Activated CD4-positive, alpha-beta T cell treated with anti-CD3 and anti-CD28 coated beads, Interleukin-2, amount 10 ng/mL, durations not matched to agents 7 days and 5 days (primary cell): Measurements from ENCODE around the gene ZCCHC7. TPM values are rescaled to one million over a fixed set of nuclear protein-coding genes. Genes with fewer than 3 reads are reported as not detected.
"Not testable (repeated sequence)": the region's sequence is repeated elsewhere in the genome, so short reads cannot be mapped to it uniquely, and the experiment has no call there.

Source experiments
- CTCF ChIA-PET: fragments of 350-600 bp; sonication (Branson Sonifier 250); formaldehyde crosslinking; loops from one replicate; lab custom pipeline; 2021; ENCODE audit warnings: antibody characterized with exemption; lab: Charles Lee
- POLR2A ChIA-PET: fragments of 350-600 bp; sonication (Branson Sonifier 250); formaldehyde crosslinking; loops from one replicate; lab custom pipeline; 2021; ENCODE audit warnings: antibody characterized with exemption; lab: Charles Lee
- DNase-seq: peaks from one replicate; pipeline ENCODE4 v3.0.0-alpha.2; 2020
- H3K27ac Mint-ChIP-seq: one replicate; pipeline ENCODE4 v1.8.0; 2021; ENCODE audit warnings: mild to moderate bottlenecking, moderate library complexity, mixed read lengths
- H3K27me3 Mint-ChIP-seq: one replicate; pipeline ENCODE4 v1.8.0; 2021; ENCODE audit warnings: mixed read lengths
- H3K36me3 Mint-ChIP-seq: one replicate; pipeline ENCODE4 v1.8.0; 2021; ENCODE audit warnings: low read depth, mixed read lengths
- H3K4me1 Mint-ChIP-seq: one replicate; pipeline ENCODE4 v1.8.0; 2021; ENCODE audit warnings: mixed read lengths
- H3K4me3 Mint-ChIP-seq: one replicate; pipeline ENCODE4 v1.8.0; 2021; ENCODE audit warnings: mild to moderate bottlenecking, moderate library complexity, mixed read lengths
- H3K9me3 Mint-ChIP-seq: one replicate; pipeline ENCODE4 v1.8.0; 2021; ENCODE audit warnings: mixed read lengths
- total RNA-seq, 2 experiments: library from RNA; stranded (reverse); gene quantifications; one replicate each; pipeline ENCODE4 v1.2.3, GENCODE V29; 2021

The ZCCHC7 gene
- total RNA-seq, 2 experiments from 2014 or later: 22.2 to 24.8 TPM

- no peak overlapping the region for H3K27ac Mint-ChIP-seq
- ChIA-PET POLR2A (no interaction called here), CTCF (no interaction called here)
- peaks cover 35% of the 10 kb centered on the region for H3K4me1 Mint-ChIP-seq
- H3K36me3 Mint-ChIP-seq: peaks cover 41% of the 10 kb centered on the region
- H3K4me3 Mint-ChIP-seq: no peak overlapping the region
- no peak for DNase-seq
- H3K9me3 Mint-ChIP-seq: peaks cover 11% of the 10 kb centered on the region
- no peaks in the 10 kb centered on the region for H3K27me3 Mint-ChIP-seq
Observed at GRCh38 chr9:37202091-37202490, 81.7 kb downstream of the ZCCHC7 start.

- CTCF ChIA-PET: interaction anchor here (0.6 to 0.9 kb wide), 2 partner anchors 67 to 75 kb away, joined by 3 read pairs; no protein-coding TSS in a partner anchor
- H3K27me3 Mint-ChIP-seq, DNase-seq, POLR2A ChIA-PET, H3K4me3 Mint-ChIP-seq, H3K27ac Mint-ChIP-seq: not testable (repeated sequence)
- peaks cover 11% of the 10 kb centered on the region for H3K9me3 Mint-ChIP-seq
- peaks cover 47% of the 10 kb centered on the region for H3K36me3 Mint-ChIP-seq
- peaks cover 24% of the 10 kb centered on the region for H3K4me1 Mint-ChIP-seq
Observed at GRCh38 chr9:37203456-37203855, 83.1 kb downstream of the ZCCHC7 start.

GRCh38 chr9:37206121-37206620 is 85.8 kb downstream of the ZCCHC7 start:
- H3K27ac Mint-ChIP-seq: no peak overlapping the region
- no peak for DNase-seq
- no peak overlapping the region for H3K4me3 Mint-ChIP-seq
- peaks cover 11% of the 10 kb centered on the region for H3K9me3 Mint-ChIP-seq
- peaks cover 26% of the 10 kb centered on the region for H3K4me1 Mint-ChIP-seq
- ChIA-PET POLR2A (no interaction called here), CTCF (interaction anchor here (0.5 kb wide), 1 partner anchor 153 kb away, joined by 3 read pairs; no protein-coding TSS in a partner anchor)
- H3K36me3 Mint-ChIP-seq: peaks cover 45% of the 10 kb centered on the region
- H3K27me3 Mint-ChIP-seq: no peaks in the 10 kb centered on the region

GRCh38 chr9:37209431-37210386 is 89.3 kb downstream of the ZCCHC7 start:
- H3K9me3 Mint-ChIP-seq: no peaks in the 10 kb centered on the region
- H3K27ac Mint-ChIP-seq: no peak overlapping the region
- ChIA-PET POLR2A (interaction anchor here (0.6 kb wide), 1 partner anchor 11 kb away, joined by 3 read pairs; no protein-coding TSS in a partner anchor), CTCF (interaction anchor here (1.4 kb wide), 1 partner anchor 20 kb away, joined by 4 read pairs; no protein-coding TSS in a partner anchor)
- no peak overlapping the region for H3K4me3 Mint-ChIP-seq
- no peaks in the 10 kb centered on the region for H3K27me3 Mint-ChIP-seq
- DNase-seq: no peak
- peaks cover 32% of the 10 kb centered on the region for H3K36me3 Mint-ChIP-seq
- H3K4me1 Mint-ChIP-seq: peaks cover 28% of the 10 kb centered on the region

DNA sequence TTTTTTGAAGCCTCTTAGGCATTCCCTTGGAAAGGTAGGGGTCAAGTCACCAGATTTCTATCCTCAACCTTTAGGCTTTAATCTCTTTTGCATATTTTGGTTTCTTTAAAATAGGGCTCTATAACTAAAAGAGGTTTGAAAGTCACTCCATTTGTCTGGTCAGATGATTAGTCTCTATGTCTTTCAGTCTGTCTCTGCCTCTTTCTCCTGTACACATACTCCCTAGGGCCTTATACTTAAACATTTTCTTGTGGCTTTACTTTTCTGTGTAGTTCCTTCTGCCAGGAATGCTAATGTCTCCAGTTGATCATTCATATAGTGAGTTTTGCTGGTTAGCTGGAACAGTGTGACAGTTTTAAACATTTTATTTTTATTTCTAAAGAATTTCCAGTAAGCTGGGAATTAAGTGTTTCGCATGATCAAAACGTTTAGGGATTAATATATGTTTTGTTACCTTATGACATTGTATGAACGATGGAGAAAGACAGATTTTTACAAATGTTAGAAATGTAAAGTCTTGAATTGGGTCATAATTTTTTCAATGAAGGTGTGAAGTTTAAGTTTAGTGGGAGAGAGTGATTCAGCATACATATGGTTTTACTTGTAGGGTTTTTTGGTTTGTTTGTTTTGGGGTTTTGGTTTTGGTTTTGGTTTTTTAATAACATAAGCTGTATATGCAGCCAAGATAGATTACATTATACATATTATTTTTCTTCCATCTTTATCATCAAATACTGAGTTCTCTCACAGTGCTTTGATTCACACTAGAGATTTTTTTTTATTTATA is 90.6 kb downstream of the ZCCHC7 start:
- ChIA-PET CTCF (interaction anchor here (1.3 kb wide), 1 partner anchor 338 kb away, joined by 3 read pairs; no protein-coding TSS in a partner anchor), POLR2A (no interaction called here)
- H3K27me3 Mint-ChIP-seq: no peaks in the 10 kb centered on the region
- H3K9me3 Mint-ChIP-seq: no peaks in the 10 kb centered on the region
- DNase-seq: no peak
- H3K27ac Mint-ChIP-seq: no peak overlapping the region
- H3K4me1 Mint-ChIP-seq: peaks cover 28% of the 10 kb centered on the region
- no peak overlapping the region for H3K4me3 Mint-ChIP-seq
- H3K36me3 Mint-ChIP-seq: peaks cover 27% of the 10 kb centered on the region

GRCh38 chr9:37212435-37212834 is 92.1 kb downstream of the ZCCHC7 start:
- CTCF ChIA-PET: interaction anchor here (0.6 to 1.3 kb wide), 4 partner anchors 8 to 548 kb away, joined by 3 to 4 read pairs (median 3); no protein-coding TSS in a partner anchor
- H3K27ac Mint-ChIP-seq: peak overlapping the region; percentile 33
- DNase-seq: no peak
- H3K4me3 Mint-ChIP-seq: no peak overlapping the region
- H3K27me3 Mint-ChIP-seq: no peaks in the 10 kb centered on the region
- POLR2A ChIA-PET: no interaction called here
- H3K36me3 Mint-ChIP-seq: peaks cover 18% of the 10 kb centered on the region
- peaks cover 28% of the 10 kb centered on the region for H3K4me1 Mint-ChIP-seq
- H3K9me3 Mint-ChIP-seq: no peaks in the 10 kb centered on the region

GRCh38 chr9:37215381-37215780 is 95.0 kb downstream of the ZCCHC7 start:
- Mint-ChIP-seq H3K36me3 (peaks cover 12% of the 10 kb centered on the region), H3K4me1 (peaks cover 15% of the 10 kb centered on the region), H3K27ac (no peak overlapping the region), H3K4me3 (no peak overlapping the region), H3K27me3 (no peaks in the 10 kb centered on the region), H3K9me3 (no peaks in the 10 kb centered on the region)
- ChIA-PET CTCF (no interaction called here), POLR2A (no interaction called here)
- no peak for DNase-seq

DNA sequence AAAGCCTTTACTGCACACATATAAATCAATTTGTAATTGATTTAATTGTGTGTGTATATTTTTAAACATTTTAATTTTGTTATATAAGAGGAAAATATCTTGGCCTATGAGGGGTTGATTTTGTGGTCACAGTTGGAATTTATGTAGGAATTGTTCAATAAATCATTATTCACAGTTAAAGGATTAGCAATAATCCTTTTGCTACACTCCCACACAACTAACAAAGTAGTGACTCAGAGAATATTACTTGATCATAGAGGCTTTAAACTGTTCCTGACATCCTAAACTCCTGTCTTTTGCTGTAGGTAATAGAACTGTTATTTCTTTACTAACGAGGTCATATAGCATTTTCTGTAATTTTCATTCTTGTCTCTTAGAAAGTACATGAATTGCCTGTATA is 95.5 kb downstream of the ZCCHC7 start:
- no peak for DNase-seq
- Mint-ChIP-seq H3K4me3 (no peak overlapping the region), H3K36me3 (peaks cover 12% of the 10 kb centered on the region), H3K9me3 (no peaks in the 10 kb centered on the region), H3K4me1 (peaks cover 11% of the 10 kb centered on the region), H3K27me3 (no peaks in the 10 kb centered on the region), H3K27ac (no peak overlapping the region)
- POLR2A ChIA-PET: no interaction called here
- CTCF ChIA-PET: no interaction called here

- H3K27me3 Mint-ChIP-seq: no peaks in the 10 kb centered on the region
- POLR2A ChIA-PET: no interaction called here
- peaks cover 5% of the 10 kb centered on the region for H3K4me1 Mint-ChIP-seq
- no peaks in the 10 kb centered on the region for H3K9me3 Mint-ChIP-seq
- no peak overlapping the region for H3K27ac Mint-ChIP-seq
- peaks cover 9% of the 10 kb centered on the region for H3K36me3 Mint-ChIP-seq
- no peak for DNase-seq
- H3K4me3 Mint-ChIP-seq: no peak overlapping the region
- CTCF ChIA-PET: interaction anchor here (0.6 kb wide), 1 partner anchor 150 kb away, joined by 4 read pairs; no protein-coding TSS in a partner anchor
Observed at GRCh38 chr9:37217161-37217560, 96.8 kb downstream of the ZCCHC7 start.

GRCh38 chr9:37218800-37219425 is 98.5 kb downstream of the ZCCHC7 start:
- H3K36me3 Mint-ChIP-seq: peaks cover 4% of the 10 kb centered on the region

DNA sequence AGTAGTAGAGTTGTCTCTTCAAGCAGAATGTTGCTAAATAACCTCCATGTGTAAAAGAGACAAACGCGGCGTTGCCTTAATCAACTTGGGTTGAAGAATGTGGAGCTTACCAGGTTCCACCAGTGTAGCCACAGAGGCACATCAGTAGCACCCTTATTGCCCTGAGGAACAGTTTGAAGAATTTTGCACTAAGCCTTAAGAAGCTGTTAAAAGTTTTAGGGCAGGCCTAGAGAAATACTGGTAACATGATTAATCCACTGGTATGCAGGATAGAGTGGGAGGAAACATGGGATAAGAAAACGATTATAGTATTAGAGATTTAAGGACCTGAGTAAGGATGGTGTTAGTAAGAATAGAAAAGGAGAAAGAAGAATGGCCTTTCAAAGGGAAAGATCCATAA is 100.6 kb downstream of the ZCCHC7 start:
- no peak overlapping the region for H3K27ac Mint-ChIP-seq
- no peaks in the 10 kb centered on the region for H3K9me3 Mint-ChIP-seq
- ChIA-PET POLR2A (no interaction called here), CTCF (interaction anchor here (1.0 kb wide), 1 partner anchor 9 kb away, joined by 4 read pairs; no protein-coding TSS in a partner anchor)
- H3K4me1 Mint-ChIP-seq: peaks cover 2% of the 10 kb centered on the region
- H3K36me3 Mint-ChIP-seq: peaks cover 4% of the 10 kb centered on the region
- DNase-seq: no peak
- H3K27me3 Mint-ChIP-seq: no peaks in the 10 kb centered on the region
- H3K4me3 Mint-ChIP-seq: no peak overlapping the region

More at GRCh38 chr9:37218800-37219425, 98.5 kb downstream of the ZCCHC7 start:
- POLR2A ChIA-PET: no interaction called here
- H3K27me3 Mint-ChIP-seq: no peaks in the 10 kb centered on the region
- H3K4me1 Mint-ChIP-seq: peaks cover 2% of the 10 kb centered on the region
- DNase-seq: no peak
- H3K9me3 Mint-ChIP-seq: no peaks in the 10 kb centered on the region
- CTCF ChIA-PET: no interaction called here
- H3K4me3 Mint-ChIP-seq: no peak overlapping the region
- H3K27ac Mint-ChIP-seq: no peak overlapping the region

DNA sequence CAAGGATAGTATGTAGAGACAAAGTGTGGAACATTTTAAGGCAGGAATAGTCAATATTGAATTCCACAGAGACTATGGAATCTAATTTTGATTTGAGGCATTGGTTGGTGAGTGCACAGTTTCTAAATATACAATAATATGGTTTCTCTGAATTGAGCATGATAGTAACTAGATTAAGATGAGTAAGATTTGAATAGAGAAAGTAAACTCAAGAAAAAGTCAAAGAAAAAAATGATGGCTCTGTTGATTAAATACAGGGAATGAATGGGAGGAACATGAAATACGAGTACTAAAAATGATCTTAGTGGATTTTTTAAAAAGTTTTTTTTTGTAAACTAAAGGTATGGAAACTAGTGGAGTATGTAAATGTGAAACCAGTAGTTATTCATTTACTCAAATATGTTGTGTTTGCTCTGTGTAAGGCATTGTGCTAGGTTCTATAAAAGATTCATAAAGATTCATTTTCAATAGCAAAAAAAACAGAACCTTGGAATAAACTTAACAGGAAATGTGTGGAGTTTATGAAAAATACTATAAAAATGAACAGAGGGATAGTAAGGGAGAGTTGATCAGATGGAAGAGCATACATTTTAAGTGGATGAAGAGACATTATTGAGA is 101.2 kb downstream of the ZCCHC7 start:
- peaks cover 4% of the 10 kb centered on the region for H3K36me3 Mint-ChIP-seq
- CTCF ChIA-PET: no interaction called here
- peaks cover 2% of the 10 kb centered on the region for H3K4me1 Mint-ChIP-seq
- H3K4me3 Mint-ChIP-seq: no peak overlapping the region
- no peak overlapping the region for H3K27ac Mint-ChIP-seq
- POLR2A ChIA-PET: no interaction called here
- no peaks in the 10 kb centered on the region for H3K27me3 Mint-ChIP-seq
- H3K9me3 Mint-ChIP-seq: no peaks in the 10 kb centered on the region
- no peak for DNase-seq
